NCI-H526 (cell line): ENCODE data around the gene WEE1.
"Not testable (repeated sequence)": the region's sequence is repeated elsewhere in the genome, so short reads cannot be mapped to it uniquely, and the experiment has no call there.

ENCODE experiments used
- DNase-seq, 2 experiments: peaks; one replicate each; lab custom pipeline; 2025; lab: John Stamatoyannopoulos, UW

The WEE1 gene

GRCh38 chr11:9596926-9597464 is 23.5 kb downstream of the WEE1 start:
- DNase-seq: no peak

- no peak for DNase-seq
Measured at GRCh38 chr11:9600166-9600565, 26.7 kb downstream of the WEE1 start.

- DNase-seq: no peak
Measured at GRCh38 chr11:9600644-9601036, 27.2 kb downstream of the WEE1 start.

- no peak for DNase-seq
Measured at GRCh38 chr11:9601037-9601875, 27.8 kb downstream of the WEE1 start.

- no peak for DNase-seq
Measured at GRCh38 chr11:9601876-9602199, 28.4 kb downstream of the WEE1 start.

GRCh38 chr11:9603214-9603613 is 29.7 kb downstream of the WEE1 start:
- DNase-seq: not testable (repeated sequence)

GRCh38 chr11:9604134-9604533 is 30.7 kb downstream of the WEE1 start:
- no peak for DNase-seq

GRCh38 chr11:9605742-9606141 is 32.3 kb downstream of the WEE1 start:
- DNase-seq: no peak

- DNase-seq: peak in 1 of 2 experiments; percentile 40
Measured at GRCh38 chr11:9606809-9607510, 33.5 kb downstream of the WEE1 start.

- DNase-seq: no peak
Measured at GRCh38 chr11:9607511-9607899, 34.0 kb downstream of the WEE1 start.

GRCh38 chr11:9609002-9609759 is 35.7 kb downstream of the WEE1 start:
- no peak for DNase-seq

GRCh38 chr11:9609841-9610240 is 36.4 kb downstream of the WEE1 start:
- DNase-seq: peak in 1 of 2 experiments; percentile 27

GRCh38 chr11:9613118-9613829 is 39.8 kb downstream of the WEE1 start:
- DNase-seq: peak; percentile 85 to 97

- DNase-seq: peak; percentile 75 to 90
Measured at GRCh38 chr11:9613830-9614762, 40.6 kb downstream of the WEE1 start.

- DNase-seq: peak; percentile 16 to 62
Measured at GRCh38 chr11:9615031-9615451, 41.6 kb downstream of the WEE1 start.

- no peak for DNase-seq
Measured at GRCh38 chr11:9616042-9616675, 42.7 kb downstream of the WEE1 start.

GRCh38 chr11:9616858-9617257 is 43.4 kb downstream of the WEE1 start:
- DNase-seq: no peak

GRCh38 chr11:9617940-9618339 is 44.5 kb downstream of the WEE1 start:
- DNase-seq: no peak

GRCh38 chr11:9619004-9619403 is 45.5 kb downstream of the WEE1 start:
- DNase-seq: no peak

- DNase-seq: no peak
Measured at GRCh38 chr11:9619971-9620370, 46.5 kb downstream of the WEE1 start.
